Panc1 (cell line): ENCODE data around the gene CCDC85C. TPM values are rescaled to one million over a fixed set of nuclear protein-coding genes. Genes with fewer than 3 reads are reported as not detected.

ENCODE experiments used
- ATAC-seq: fragments of 200-7000 bp; cut with Tn5 transposase; 2 replicates; pipeline ENCODE4 v1.9.1; 2020; ENCODE audit warnings: mild to moderate bottlenecking, moderate library complexity
- BruUV-seq: library from RNA; stranded (reverse); fragments of 400-500 nt; replicated peaks from 2 replicates; lab custom pipeline; 2021; lab: Mats Ljungman, UMichigan
- CTCF ChIA-PET: fragments of 300-600 bp; sonication (Branson Sonifier 250); formaldehyde crosslinking; loops from one replicate; lab custom pipeline; 2022; ENCODE audit warnings: antibody characterized with exemption; lab: Charles Lee
- POLR2A ChIA-PET: fragments of 300-600 bp; sonication (Branson Sonifier 250); formaldehyde crosslinking; loops from one replicate; lab custom pipeline; 2022; ENCODE audit warnings: antibody characterized with exemption; lab: Charles Lee
- DNase-seq: peaks from one replicate; pipeline ENCODE4 v3.0.0-alpha.2; 2010; ENCODE audit warnings: low read depth, low spot score
- H3K27ac ChIP-seq: 2 replicates; pipeline ENCODE4 v1.5.1; 2011; ENCODE audit warnings: mild to moderate bottlenecking, low read length, inconsistent platforms
- H3K27me3 ChIP-seq: fragments of 200-500 bp; sonication (Bioruptor generic); 2 replicates; pipeline ENCODE4 v1.6.0; 2014; ENCODE audit warnings: low read length, inconsistent platforms; ENCODE audit not compliant: control insufficient read depth, insufficient read depth
- H3K36me3 ChIP-seq: fragments of 200-500 bp; sonication (Bioruptor generic); 2 replicates; pipeline ENCODE4 v1.5.1; 2014; ENCODE audit warnings: inconsistent platforms, mild to moderate bottlenecking, low read length, moderate library complexity; ENCODE audit not compliant: control insufficient read depth, insufficient read depth
- H3K4me1 ChIP-seq: 2 replicates; pipeline ENCODE4 v1.5.1; 2011; ENCODE audit warnings: inconsistent platforms, mild to moderate bottlenecking, low read length, moderate library complexity; ENCODE audit not compliant: control insufficient read depth, insufficient read depth
- H3K4me3 ChIP-seq, 2 experiments: 2 replicates each; pipeline ENCODE4 v1.5.1; 2011 to 2012; ENCODE audit warnings: low read depth in 2 of 2, low read length in 2 of 2, mild to moderate bottlenecking in 2 of 2, inconsistent platforms in 1 of 2, moderate library complexity in 1 of 2
- H3K9me3 ChIP-seq: fragments of 200-500 bp; sonication (Bioruptor generic); 2 replicates; pipeline ENCODE4 v1.5.1; 2014; ENCODE audit warnings: low read depth, mild to moderate bottlenecking, inconsistent platforms, low read length, moderate library complexity; ENCODE audit not compliant: control insufficient read depth, insufficient read depth
- CTCF ChIP-seq: fragments of 450-650 bp; IDR thresholded peaks from 2 replicates; pipeline ENCODE4 v1.5.1; 2017; ENCODE audit warnings: mild to moderate bottlenecking
- POLR2AphosphoS5 ChIP-seq: IDR thresholded peaks from 2 replicates; pipeline ENCODE4 v1.6.1; 2012; ENCODE audit warnings: mild to moderate bottlenecking, low read depth, low read length, moderate library complexity
- REST ChIP-seq, 2 experiments: IDR thresholded peaks; 2 replicates each; pipeline ENCODE4 v1.6.1; 2011 to 2012; ENCODE audit warnings: low read depth in 2 of 2, control low read depth in 1 of 2, low read length in 1 of 2, mild to moderate bottlenecking in 1 of 2, moderate library complexity in 1 of 2; ENCODE audit not compliant: insufficient read depth in 1 of 2
- SIN3A ChIP-seq: IDR thresholded peaks from 2 replicates; pipeline ENCODE4 v1.6.1; 2012; ENCODE audit warnings: low read depth, mild to moderate bottlenecking, low read length, moderate library complexity, borderline replicate concordance; ENCODE audit not compliant: insufficient read depth
- TCF7L2 ChIP-seq: IDR thresholded peaks from 2 replicates; pipeline ENCODE4 v1.6.1; 2011; ENCODE audit warnings: mild to moderate bottlenecking, low read depth, low read length, inconsistent platforms
- in situ Hi-C: cut with HindIII; loops from 2 replicates; pipeline ENCODE4 v1.10.0; 2016; ENCODE audit warnings: low sequenced_read_pairs, low pct_unique_long_range_greater_than_20kb
- intact Hi-C: fragments of 100-400 bp; cut with micrococcal nuclease; formaldehyde crosslinking; loops from one replicate; pipeline ENCODE4 v1.10.0; 2022; ENCODE audit not compliant: unreplicated experiment
- total RNA-seq: library from RNA; stranded (reverse); gene quantifications from one replicate; pipeline ENCODE4 v1.2.1, GENCODE V29; 2021; ENCODE audit not compliant: unreplicated experiment

The CCDC85C gene
- total RNA-seq, 1 experiment from 2014 or later = 96.6 TPM

GRCh38 chr14:99590746-99591555, 13.1 kb downstream of the CCDC85C start:
- in situ Hi-C loops = no loop called here
- ATAC-seq (peak; percentile 60), DNase-seq (no peak)
- ChIA-PET POLR2A (no interaction called here), CTCF (no interaction called here)
- Histone ChIP-seq H3K27me3 (no peaks in the 10 kb centered on the region), H3K4me1 (peaks cover 76% of the 10 kb centered on the region), H3K9me3 (no peaks in the 10 kb centered on the region), H3K36me3 (no peaks in the 10 kb centered on the region), H3K4me3 (no peak overlapping the region), H3K27ac (peak overlapping the region; percentile 75; the same call in 1 of the 2 replicates)
- BruUV-seq = no TSS peak
- no peak for TF ChIP-seq TCF7L2
- TF ChIP-seq REST (IDR thresholded peaks at IDR 0.05; ENCODE audit: insufficient read depth in 1 of 2, low read depth in 2 of 2, low read length in 1 of 2) = no peak
- TF ChIP-seq SIN3A = no peak
- no peak for TF ChIP-seq POLR2AphosphoS5
- TF ChIP-seq CTCF = no peak
- intact Hi-C loops = no loop called here

- H3K27ac ChIP-seq = peak overlapping the region; percentile 75; the same call in 1 of the 2 replicates
- ATAC-seq = peak; percentile 33
- ChIA-PET POLR2A (no interaction called here), CTCF (no interaction called here)
- TF ChIP-seq SIN3A (no peak), TCF7L2 (no peak), CTCF (no peak), REST (IDR thresholded peaks at IDR 0.05; ENCODE audit: insufficient read depth in 1 of 2, low read depth in 2 of 2, low read length in 1 of 2) (no peak), POLR2AphosphoS5 (no peak)
- in situ Hi-C loops (no loop called here), intact Hi-C loops (no loop called here)
- H3K4me3 ChIP-seq = no peak overlapping the region
- H3K36me3 ChIP-seq = no peaks in the 10 kb centered on the region
- no peaks in the 10 kb centered on the region for H3K27me3 ChIP-seq
- peaks cover 68% of the 10 kb centered on the region for H3K4me1 ChIP-seq
- H3K9me3 ChIP-seq = no peaks in the 10 kb centered on the region
- no peak for DNase-seq
- no TSS peak for BruUV-seq
Observed at GRCh38 chr14:99589651-99590530, 14.1 kb downstream of the CCDC85C start.
